NOMO-1 treated with DMSO at 0.1 percent for 48 hours (cell line): Measurements from ENCODE around the gene MED4.

Experiments used
- DNase-seq: peaks from one replicate; lab custom pipeline; 2025; ENCODE audit not compliant: unreplicated experiment; lab: John Stamatoyannopoulos, UW

Gene MED4

GRCh38 chr13:48094781-48095502 lies at the start of gene MED4:
TSS of gene MED4 (minus strand) at chr13:48095104. CDS start at chr13:48095078, 26 bp downstream.
- peak; percentile 93 for DNase-seq

- peak; percentile 90 for DNase-seq
Observed at GRCh38 chr13:48144413-48145035, 49.6 kb upstream of the MED4 start.

- peak; percentile 79 for DNase-seq
Observed at GRCh38 chr13:48142436-48142835, 47.5 kb upstream of the MED4 start.

- DNase-seq: no peak
Observed at GRCh38 chr13:48138270-48138669, 43.4 kb upstream of the MED4 start.

- no peak for DNase-seq
Observed at GRCh38 chr13:48132961-48133360, 38.1 kb upstream of the MED4 start.

- no peak for DNase-seq
Observed at GRCh38 chr13:48131533-48131932, 36.6 kb upstream of the MED4 start.

GRCh38 chr13:48126944-48127830 lies 32.3 kb upstream of the MED4 start:
- peak; percentile 63 for DNase-seq

GRCh38 chr13:48125794-48126228 lies 30.9 kb upstream of the MED4 start:
- DNase-seq: no peak

- DNase-seq: no peak
Observed at GRCh38 chr13:48123812-48124211, 28.9 kb upstream of the MED4 start.

- no peak for DNase-seq
Observed at GRCh38 chr13:48121733-48122132, 26.8 kb upstream of the MED4 start.

GRCh38 chr13:48120241-48120640 lies 25.3 kb upstream of the MED4 start:
- DNase-seq: no peak

- DNase-seq: no peak
Observed at GRCh38 chr13:48118030-48118429, 23.1 kb upstream of the MED4 start.

- DNase-seq: no peak
Observed at GRCh38 chr13:48116808-48117207, 21.9 kb upstream of the MED4 start.

GRCh38 chr13:48113756-48114130 lies 18.8 kb upstream of the MED4 start:
- no peak for DNase-seq

- DNase-seq: no peak
Observed at GRCh38 chr13:48112896-48113755, 18.2 kb upstream of the MED4 start.

- DNase-seq: no peak
Observed at GRCh38 chr13:48110931-48111721, 16.2 kb upstream of the MED4 start.

GRCh38 chr13:48110132-48110868 lies 15.4 kb upstream of the MED4 start:
- DNase-seq: no peak

- no peak for DNase-seq
Observed at GRCh38 chr13:48108106-48108505, 13.2 kb upstream of the MED4 start.

- no peak for DNase-seq
Observed at GRCh38 chr13:48097793-48098192, 2.9 kb upstream of the MED4 start.
